H1 (cell line): ENCODE measurements around the gene BTK. TPM values are rescaled to one million over a fixed set of nuclear protein-coding genes. Genes with fewer than 3 reads are reported as not detected.

ENCODE experiments used
- CREB1 ChIP-seq: IDR thresholded peaks from 2 replicates; pipeline ENCODE4 v1.6.1; 2012; ENCODE audit warnings: inconsistent platforms
- E2F6 ChIP-seq: IDR thresholded peaks from 2 replicates; pipeline ENCODE4 v1.6.1; 2012; ENCODE audit warnings: inconsistent platforms
- EP300 ChIP-seq, 2 experiments: IDR thresholded peaks; 1 replicate in 1 of 2; 2 replicates in 1 of 2; pipeline ENCODE4 v1.6.1; 2011 to 2012; ENCODE audit warnings: low read depth in 2 of 2, low read length in 2 of 2, mild to moderate bottlenecking in 2 of 2, borderline replicate concordance in 1 of 2, inconsistent platforms in 1 of 2, moderate library complexity in 1 of 2
- NRF1 ChIP-seq: IDR thresholded peaks from 2 replicates; pipeline ENCODE4 v1.6.1; 2011; ENCODE audit warnings: mild to moderate bottlenecking, low read depth, low read length, improper control_type of control experiment
- polyA plus RNA-seq, 7 experiments: library from polyadenylated mRNA; depleted of rRNA in 3 of 7; stranded (reverse) in 5 of 7; unstranded in 2 of 7; fragments of >200 nt in 5 of 7; fragments of 200-250 nt in 2 of 7; gene quantifications; 1 replicate in 5 of 7; 2 replicates in 1 of 7; 4 replicates in 1 of 7; pipeline versions ENCODE4 v1.2.1 to v1.2.3, GENCODE V29; 2011 to 2013; ENCODE audit warnings: missing spikeins in 2 of 7, mixed read lengths in 2 of 7
- total RNA-seq: library from RNA; stranded (reverse); fragmentation: NEBNext Ultra II Directional; extraction: Animal tissue kit (Norgen Biotek cat#: 25700); gene quantifications from 2 replicates; pipeline ENCODE4 v1.2.1, GENCODE V29; 2021
- TF ChIP-seq, protein P1 (sequence below): IDR thresholded peaks from 2 replicates; pipeline ENCODE4 v1.6.1; 2012; ENCODE audit warnings: inconsistent platforms

The BTK gene
- total and polyA plus RNA-seq, 2 of the 8 experiments (the other 6 are each of a cell fraction or from before 2014, with no cell fraction given): 0.06 to 0.20 TPM

- TF ChIP-seq NRF1: no peak
- TF ChIP-seq, protein P1, sequence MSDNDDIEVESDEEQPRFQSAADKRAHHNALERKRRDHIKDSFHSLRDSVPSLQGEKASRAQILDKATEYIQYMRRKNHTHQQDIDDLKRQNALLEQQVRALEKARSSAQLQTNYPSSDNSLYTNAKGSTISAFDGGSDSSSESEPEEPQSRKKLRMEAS: peak; percentile 75
- TF ChIP-seq CREB1: peak; percentile 27; the same call in 1 of the 2 replicates
- TF ChIP-seq E2F6: peak; percentile 87
- TF ChIP-seq EP300 (IDR thresholded peaks at IDR 0.05; ENCODE audit: borderline replicate concordance in 1 of 2, low read depth in 2 of 2, low read length in 2 of 2): no peak
Observed at GRCh38 chrX:101348452-101349192, 37.4 kb downstream of the BTK start, which contains the start of gene TIMM8A (continued).
